Activated CD8-positive, alpha-beta memory T cell treated with anti-CD3 and anti-CD28 coated beads, Interleukin-2, amount 10 ng/mL, durations not matched to agents 7 days and 5 days (primary cell): ENCODE results near the gene SARDH. TPM values are rescaled to one million over a fixed set of nuclear protein-coding genes. Genes with fewer than 3 reads are reported as not detected.

Source experiments
- ATAC-seq: fragments of 150-1000 bp; cut with Tn5 transposase; one replicate; pipeline ENCODE4 v1.10.0; 2021; ENCODE audit warnings: moderate library complexity
- CTCF ChIA-PET: fragments of 350-600 bp; sonication (Branson Sonifier 250); formaldehyde crosslinking; loops from one replicate; lab custom pipeline; 2021; ENCODE audit warnings: antibody characterized with exemption; lab: Charles Lee
- DNase-seq: peaks from one replicate; pipeline ENCODE4 v3.0.0-alpha.2; 2020
- H3K27ac Mint-ChIP-seq: one replicate; pipeline ENCODE4 v1.8.0; 2021; ENCODE audit warnings: mild to moderate bottlenecking, mixed read lengths
- H3K27me3 Mint-ChIP-seq: one replicate; pipeline ENCODE4 v1.8.0; 2021; ENCODE audit warnings: mixed read lengths
- H3K36me3 Mint-ChIP-seq: one replicate; pipeline ENCODE4 v1.8.0; 2021; ENCODE audit warnings: mild to moderate bottlenecking, mixed read lengths
- H3K4me1 Mint-ChIP-seq: one replicate; pipeline ENCODE4 v1.8.0; 2021; ENCODE audit warnings: mixed read lengths
- H3K4me3 Mint-ChIP-seq: one replicate; pipeline ENCODE4 v1.8.0; 2021; ENCODE audit warnings: mild to moderate bottlenecking, moderate library complexity, mixed read lengths
- H3K9me3 Mint-ChIP-seq: one replicate; pipeline ENCODE4 v1.8.0; 2022; ENCODE audit warnings: low read depth, mixed read lengths
- total RNA-seq, 2 experiments: library from RNA; stranded (reverse); gene quantifications; one replicate each; pipeline ENCODE4 v1.2.3, GENCODE V29; 2021

The SARDH gene
- total RNA-seq, 2 experiments from 2014 or later, result 0.38 to 0.56 TPM

DNA sequence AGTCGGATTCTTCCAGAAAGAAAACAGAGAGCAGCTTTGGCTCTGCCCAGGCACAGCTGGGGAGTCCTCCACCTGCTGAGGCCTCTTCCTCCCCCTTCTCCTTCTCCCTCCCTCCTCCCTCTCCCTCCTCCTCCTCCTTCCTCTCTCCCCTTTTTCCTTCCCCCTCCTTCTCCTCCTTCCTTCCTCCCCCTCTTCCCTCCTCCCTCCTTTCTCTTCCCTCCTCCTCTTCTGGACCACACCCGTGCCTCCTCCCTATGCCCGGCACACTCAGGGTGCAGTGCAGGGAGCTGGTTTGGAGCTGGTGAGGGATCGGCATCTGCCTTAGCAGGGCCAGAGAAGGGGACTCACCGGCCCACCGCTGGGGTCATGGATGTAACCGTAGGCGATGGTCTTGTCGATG, 71.8 kb downstream of the SARDH start:
- no peaks in the 10 kb centered on the region for H3K27me3 Mint-ChIP-seq
- no peaks in the 10 kb centered on the region for H3K9me3 Mint-ChIP-seq
- no peak overlapping the region for H3K4me3 Mint-ChIP-seq
- no peak overlapping the region for H3K27ac Mint-ChIP-seq
- no peaks in the 10 kb centered on the region for H3K4me1 Mint-ChIP-seq
- ATAC-seq (no peak), DNase-seq (no peak)
- CTCF ChIA-PET, result no interaction called here
- H3K36me3 Mint-ChIP-seq, result no peaks in the 10 kb centered on the region

DNA sequence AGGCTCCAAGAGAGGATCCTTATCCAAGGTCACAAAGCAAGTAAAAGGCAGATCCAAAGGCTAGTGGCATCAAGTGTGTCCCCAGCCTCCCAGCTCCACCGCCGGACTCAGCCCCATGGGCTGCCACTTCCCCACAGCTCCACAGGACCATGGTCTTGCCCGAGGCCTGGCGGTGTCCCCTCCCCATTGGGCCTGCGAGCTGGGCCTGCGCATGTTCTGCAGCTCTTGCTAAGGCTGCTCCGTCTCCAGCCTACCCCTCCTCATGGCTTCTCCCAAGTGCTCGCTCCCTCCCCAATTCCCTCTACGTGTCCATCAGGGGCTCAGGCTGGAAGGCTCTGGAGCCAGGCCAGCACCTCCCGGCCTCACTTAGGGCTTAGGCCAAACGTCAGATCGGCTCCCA, 72.6 kb downstream of the SARDH start:
- Mint-ChIP-seq H3K4me3 (no peak overlapping the region), H3K27ac (no peak overlapping the region), H3K27me3 (no peaks in the 10 kb centered on the region), H3K9me3 (no peaks in the 10 kb centered on the region), H3K4me1 (no peaks in the 10 kb centered on the region), H3K36me3 (no peaks in the 10 kb centered on the region)
- CTCF ChIA-PET, result no interaction called here
- DNase-seq (no peak), ATAC-seq (no peak)

DNA sequence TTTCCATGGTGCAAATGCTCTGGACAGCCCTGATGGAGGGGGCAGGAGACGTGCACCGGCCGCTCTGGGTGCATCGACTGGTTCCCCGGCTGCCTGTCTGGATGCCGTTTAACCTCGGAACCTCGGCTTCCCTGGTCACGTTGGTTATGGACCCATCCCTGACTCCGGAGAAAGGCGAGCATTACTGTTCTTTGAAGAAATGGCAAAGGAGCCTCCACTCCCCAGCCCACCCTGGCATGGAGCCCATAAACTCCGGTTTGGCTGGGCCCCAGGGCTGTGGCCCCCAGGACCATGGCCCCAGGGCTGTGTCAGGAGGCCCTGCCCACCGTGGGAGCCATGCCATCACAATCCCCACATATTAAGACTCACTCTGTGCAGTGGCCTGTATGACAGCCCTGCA, 73.1 kb downstream of the SARDH start:
- Mint-ChIP-seq H3K9me3 (no peaks in the 10 kb centered on the region), H3K36me3 (no peaks in the 10 kb centered on the region), H3K27ac (no peak overlapping the region), H3K4me3 (no peak overlapping the region), H3K27me3 (peaks cover 3% of the 10 kb centered on the region), H3K4me1 (no peaks in the 10 kb centered on the region)
- DNase-seq (no peak), ATAC-seq (no peak)
- CTCF ChIA-PET, result no interaction called here

DNA sequence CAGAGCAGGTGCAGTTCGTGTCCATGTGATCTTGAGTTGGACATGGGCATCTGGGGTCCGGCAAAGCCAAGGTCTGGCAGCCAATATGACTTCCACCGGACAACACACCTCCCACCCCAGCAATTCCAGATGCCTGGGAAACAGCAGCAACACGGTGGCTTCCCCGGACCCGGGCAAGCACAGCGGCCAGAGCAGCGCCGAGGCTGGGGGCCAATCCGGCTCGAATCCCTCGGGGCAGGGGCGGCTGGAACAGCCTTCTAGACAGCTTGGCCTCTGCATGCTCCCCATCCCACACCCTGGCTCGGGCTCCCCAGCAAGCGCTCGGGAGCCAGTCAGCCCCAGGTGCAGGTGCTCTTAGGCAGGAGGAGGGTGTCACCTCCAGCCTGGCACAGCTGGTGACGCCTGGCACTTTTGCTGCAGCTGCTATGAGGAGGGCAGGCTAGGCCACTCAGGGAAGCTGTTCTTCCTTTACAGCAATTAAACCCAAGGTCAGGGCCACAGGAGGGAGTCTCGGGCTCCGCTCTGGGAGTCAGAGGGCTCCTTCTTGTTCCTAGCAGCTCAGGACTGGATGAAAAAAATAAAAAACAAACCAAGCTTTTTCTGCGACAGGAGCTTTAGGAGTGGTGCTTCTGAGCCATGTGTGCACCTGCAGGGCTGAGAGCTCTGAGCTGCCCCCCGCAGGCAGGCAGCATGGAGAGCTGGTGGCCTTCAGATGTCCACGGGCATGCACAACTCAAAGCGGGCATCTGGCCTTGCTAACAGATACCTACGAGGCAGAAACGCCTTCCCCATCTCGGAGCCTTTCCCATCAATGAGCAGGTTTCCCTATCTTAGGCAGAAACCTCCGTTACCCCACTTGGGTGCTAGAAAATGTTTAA, 73.7 kb downstream of the SARDH start:
- no peaks in the 10 kb centered on the region for H3K4me1 Mint-ChIP-seq
- no peak for DNase-seq
- CTCF ChIA-PET, result interaction anchor here (0.9 kb wide), 1 partner anchor 52 kb away, joined by 3 read pairs; no protein-coding TSS in a partner anchor
- H3K27me3 Mint-ChIP-seq, result peaks cover 7% of the 10 kb centered on the region
- no peak overlapping the region for H3K4me3 Mint-ChIP-seq
- ATAC-seq, result no peak
- no peaks in the 10 kb centered on the region for H3K36me3 Mint-ChIP-seq
- no peaks in the 10 kb centered on the region for H3K9me3 Mint-ChIP-seq
- H3K27ac Mint-ChIP-seq, result no peak overlapping the region

DNA sequence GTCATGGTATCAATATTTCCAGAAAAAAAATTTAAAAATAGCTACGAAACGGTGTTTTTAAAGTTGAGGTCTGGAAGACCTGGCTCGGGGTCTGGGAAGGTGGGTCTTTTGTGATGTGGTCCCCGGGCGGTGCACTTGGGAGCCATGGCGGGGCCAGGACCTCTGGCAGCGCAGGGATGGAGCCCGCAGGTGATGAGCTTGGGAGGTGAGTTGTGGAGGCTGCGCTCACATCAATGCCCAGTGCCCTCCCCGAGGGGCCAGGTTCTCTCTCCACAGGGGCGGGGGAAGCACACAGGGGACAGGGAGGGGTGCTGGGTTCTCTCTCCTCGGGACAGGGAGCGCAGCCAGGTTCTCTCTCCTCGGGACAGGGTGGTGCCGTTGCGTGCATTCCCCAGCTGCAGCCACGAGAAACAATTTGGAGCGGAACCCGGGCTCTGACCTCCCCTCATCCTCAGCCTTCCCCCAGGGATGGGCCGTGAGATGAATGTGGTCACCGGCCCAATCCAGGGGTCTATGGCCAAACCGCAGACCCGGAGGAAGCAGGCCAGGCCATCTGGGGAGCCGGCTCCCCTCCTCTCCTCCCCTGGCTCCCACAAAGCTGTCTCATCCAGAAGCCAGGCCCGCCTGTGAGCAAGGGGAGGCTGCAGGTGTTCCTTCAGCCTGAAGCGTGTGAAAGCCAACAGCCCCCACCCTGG, 76.2 kb downstream of the SARDH start:
- no peaks in the 10 kb centered on the region for H3K36me3 Mint-ChIP-seq
- H3K4me1 Mint-ChIP-seq, result no peaks in the 10 kb centered on the region
- DNase-seq, result no peak
- H3K4me3 Mint-ChIP-seq, result no peak overlapping the region
- peaks cover 29% of the 10 kb centered on the region for H3K27me3 Mint-ChIP-seq
- no peak overlapping the region for H3K27ac Mint-ChIP-seq
- ATAC-seq, result no peak
- no peaks in the 10 kb centered on the region for H3K9me3 Mint-ChIP-seq
- CTCF ChIA-PET, result no interaction called here

DNA sequence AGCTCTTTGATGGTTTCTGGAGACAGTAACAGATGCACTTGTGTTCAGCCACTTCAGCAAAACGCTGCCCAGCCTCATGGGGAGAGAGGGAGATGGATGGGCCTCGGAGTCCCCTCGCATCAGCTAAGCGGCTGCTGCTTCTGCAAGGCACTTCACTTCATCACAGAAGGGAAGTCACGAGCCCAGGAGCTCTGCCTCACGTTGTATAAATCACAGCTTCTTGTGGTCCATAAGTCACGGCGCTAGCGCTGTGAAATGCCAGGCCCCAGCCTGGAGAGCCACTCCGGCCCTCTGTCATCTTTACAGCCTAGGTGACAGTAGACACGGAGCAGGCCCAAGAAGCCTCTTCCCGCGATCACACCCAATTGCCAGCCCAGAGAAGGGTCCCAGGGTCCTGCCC, 78.6 kb downstream of the SARDH start:
- no peak for ATAC-seq
- Mint-ChIP-seq H3K27ac (no peak overlapping the region), H3K36me3 (no peaks in the 10 kb centered on the region), H3K4me3 (no peak overlapping the region), H3K9me3 (no peaks in the 10 kb centered on the region), H3K4me1 (no peaks in the 10 kb centered on the region), H3K27me3 (peaks cover 54% of the 10 kb centered on the region)
- no peak for DNase-seq
- CTCF ChIA-PET, result no interaction called here

DNA sequence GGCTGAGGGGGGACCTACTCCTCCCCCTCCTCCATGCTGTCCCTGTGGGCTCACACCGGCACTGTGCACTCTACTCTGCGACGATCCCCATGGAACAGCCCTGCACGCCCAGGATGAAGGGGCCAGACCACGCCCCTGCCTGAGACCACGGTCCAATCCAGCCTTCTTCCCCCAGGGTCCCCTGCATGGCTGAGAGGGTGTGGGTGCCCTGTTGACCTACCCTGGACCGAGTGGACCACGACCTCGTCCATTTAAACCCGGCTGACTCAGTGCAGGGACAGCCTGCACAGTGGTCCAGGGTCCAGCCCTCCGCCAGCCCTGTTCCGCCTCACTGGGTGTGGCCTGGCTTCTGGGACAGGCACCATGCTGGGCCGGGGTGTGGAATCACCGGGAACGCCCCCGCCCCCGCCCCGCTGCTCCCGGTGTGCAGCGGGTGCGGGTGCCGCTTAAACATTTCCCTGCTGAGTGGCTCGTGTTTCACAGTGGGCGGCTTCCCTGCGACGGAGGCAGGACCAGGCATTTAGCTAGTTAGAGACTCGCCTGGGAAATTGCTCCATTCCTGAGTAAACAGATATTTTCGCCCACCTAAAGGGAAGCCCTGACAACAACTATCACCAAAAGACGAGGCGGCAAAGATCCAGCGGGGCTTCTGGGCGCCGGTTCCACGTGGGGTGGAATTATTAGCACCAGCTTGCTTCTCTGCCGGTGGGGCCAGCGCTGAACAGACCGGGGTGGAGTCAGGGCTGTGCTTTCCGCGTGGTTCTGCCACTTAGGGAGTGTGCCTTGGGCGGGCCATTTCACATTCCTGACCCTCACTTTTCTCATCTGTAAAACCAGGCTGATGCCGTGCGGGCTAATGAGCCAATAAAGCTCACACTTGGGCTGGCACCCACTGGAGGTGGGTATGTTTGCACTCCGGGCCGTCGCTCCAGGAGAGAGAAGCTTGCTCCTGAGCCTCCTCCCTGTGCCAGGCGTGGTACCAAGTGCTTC, 79.4 kb downstream of the SARDH start:
- no peaks in the 10 kb centered on the region for H3K4me1 Mint-ChIP-seq
- peaks cover 55% of the 10 kb centered on the region for H3K27me3 Mint-ChIP-seq
- no peak overlapping the region for H3K27ac Mint-ChIP-seq
- no peak for ATAC-seq
- H3K4me3 Mint-ChIP-seq, result no peak overlapping the region
- CTCF ChIA-PET, result interaction anchor here (0.9 to 1.8 kb wide), 2 partner anchors 18 to 124 kb away, joined by 3 to 4 read pairs; no protein-coding TSS in a partner anchor
- H3K36me3 Mint-ChIP-seq, result no peaks in the 10 kb centered on the region
- no peak for DNase-seq
- no peaks in the 10 kb centered on the region for H3K9me3 Mint-ChIP-seq

DNA sequence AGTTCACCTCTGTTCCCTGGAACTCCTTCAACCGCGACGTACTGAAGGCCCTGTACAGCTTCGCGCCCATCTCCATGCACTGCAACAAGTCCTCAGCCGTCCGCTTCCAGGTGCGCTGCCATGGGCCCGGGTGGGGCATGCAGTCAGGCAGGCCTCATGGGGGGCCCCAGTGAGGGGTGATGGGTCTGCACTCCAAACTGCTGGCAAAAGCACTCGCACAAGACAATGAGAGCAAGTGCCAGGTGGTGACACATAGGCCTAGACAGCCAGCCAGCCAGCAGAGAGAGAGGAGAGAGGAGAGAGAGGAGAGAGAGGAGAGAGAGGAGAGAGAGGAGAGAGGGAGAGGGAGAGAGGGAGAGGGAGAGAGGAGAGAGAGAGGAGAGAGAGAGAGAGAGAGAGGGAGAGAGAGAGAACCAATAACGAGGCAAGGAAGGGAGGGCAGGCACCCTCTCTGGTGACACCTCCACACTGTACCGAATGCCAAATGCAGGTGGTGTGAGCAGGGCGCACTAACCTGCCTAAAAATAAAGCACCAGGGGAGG, 81.0 kb downstream of the SARDH start:
- CTCF ChIA-PET, result interaction anchor here (0.9 to 1.9 kb wide), 6 partner anchors 10 to 125 kb away, joined by 3 to 6 read pairs (median 4); no protein-coding TSS in a partner anchor
- Mint-ChIP-seq H3K4me1 (no peaks in the 10 kb centered on the region), H3K27me3 (peaks cover 60% of the 10 kb centered on the region), H3K9me3 (no peaks in the 10 kb centered on the region), H3K36me3 (no peaks in the 10 kb centered on the region), H3K4me3 (no peak overlapping the region), H3K27ac (no peak overlapping the region)
- no peak for DNase-seq
- no peak for ATAC-seq

DNA sequence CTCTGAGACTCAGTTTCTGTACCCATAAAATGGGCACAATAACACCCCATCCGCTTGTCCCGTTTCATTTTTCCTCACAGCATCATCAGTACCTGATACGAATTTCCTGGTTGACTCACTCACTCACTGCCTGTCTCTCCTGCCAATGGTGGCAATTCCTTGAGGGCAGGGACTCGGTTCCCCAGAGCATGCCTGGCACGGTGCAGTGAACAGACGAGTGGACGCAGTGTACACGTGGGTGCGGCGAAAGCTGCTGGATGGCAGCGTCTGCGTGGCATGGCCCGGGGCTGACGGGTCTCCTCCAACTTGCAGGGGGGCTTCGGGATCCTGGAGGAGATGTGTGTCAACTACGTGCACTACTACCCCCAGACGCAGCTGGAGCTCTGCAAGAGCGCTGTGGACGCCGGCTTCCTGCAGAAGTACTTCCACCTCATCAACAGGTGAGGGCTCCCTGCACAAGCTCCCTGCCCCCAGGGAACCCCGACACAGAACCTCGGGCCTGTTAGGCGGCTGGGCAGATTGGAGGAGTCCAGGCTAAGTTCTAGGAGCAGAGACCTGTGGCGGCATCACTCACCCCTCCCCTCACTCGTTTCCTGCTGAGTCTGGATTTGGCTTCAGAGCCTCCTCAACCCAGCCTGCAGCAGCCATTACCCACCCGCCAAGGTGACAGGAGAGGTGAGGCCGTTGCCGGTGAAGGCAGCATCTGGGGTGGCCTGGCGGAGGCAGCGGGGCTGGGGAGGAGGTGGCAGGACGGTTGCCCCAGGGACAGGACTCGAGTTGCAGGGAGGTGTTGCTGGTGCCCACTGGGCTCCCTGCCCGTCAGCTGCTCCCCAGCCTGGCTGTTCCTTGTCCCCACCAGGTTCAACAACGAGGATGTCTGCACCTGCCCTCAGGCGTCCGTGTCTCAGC, 81.7 kb downstream of the SARDH start:
- Mint-ChIP-seq H3K27me3 (peaks cover 60% of the 10 kb centered on the region), H3K36me3 (no peaks in the 10 kb centered on the region), H3K4me3 (no peak overlapping the region), H3K4me1 (no peaks in the 10 kb centered on the region), H3K9me3 (no peaks in the 10 kb centered on the region), H3K27ac (no peak overlapping the region)
- CTCF ChIA-PET, result interaction anchor here (1.1 to 1.9 kb wide), 5 partner anchors 9 to 126 kb away, joined by 3 to 6 read pairs (median 4); no protein-coding TSS in a partner anchor
- ATAC-seq (peak; percentile 44), DNase-seq (peak; percentile 48)

DNA sequence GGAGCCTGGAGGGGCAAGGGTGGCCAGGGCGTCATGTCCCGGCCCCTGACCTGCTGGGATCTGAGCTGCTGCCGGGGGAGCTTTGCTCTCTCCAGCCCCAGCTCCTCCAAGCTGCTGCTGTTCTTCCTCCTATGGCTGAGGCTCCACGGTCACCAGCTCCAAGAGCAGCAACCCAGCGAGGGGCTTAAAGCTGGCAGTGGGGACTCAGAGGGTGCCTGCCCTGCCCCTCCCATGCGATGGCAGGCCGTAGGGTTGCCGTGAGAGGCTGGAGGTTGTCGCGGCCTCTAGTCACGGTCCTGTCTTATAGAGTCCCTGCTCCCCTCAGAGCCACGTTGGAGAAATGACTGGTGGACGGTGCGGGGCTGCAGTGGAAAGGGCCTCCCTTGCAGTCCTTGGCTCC, 82.5 kb downstream of the SARDH start:
- no peak for ATAC-seq
- H3K27me3 Mint-ChIP-seq, result peaks cover 60% of the 10 kb centered on the region
- no peaks in the 10 kb centered on the region for H3K36me3 Mint-ChIP-seq
- H3K27ac Mint-ChIP-seq, result no peak overlapping the region
- CTCF ChIA-PET, result interaction anchor here (1.1 to 2.2 kb wide), 5 partner anchors 9 to 87 kb away, joined by 3 to 6 read pairs (median 4); no protein-coding TSS in a partner anchor
- H3K4me3 Mint-ChIP-seq, result no peak overlapping the region
- DNase-seq, result no peak
- H3K9me3 Mint-ChIP-seq, result no peaks in the 10 kb centered on the region
- no peaks in the 10 kb centered on the region for H3K4me1 Mint-ChIP-seq

DNA sequence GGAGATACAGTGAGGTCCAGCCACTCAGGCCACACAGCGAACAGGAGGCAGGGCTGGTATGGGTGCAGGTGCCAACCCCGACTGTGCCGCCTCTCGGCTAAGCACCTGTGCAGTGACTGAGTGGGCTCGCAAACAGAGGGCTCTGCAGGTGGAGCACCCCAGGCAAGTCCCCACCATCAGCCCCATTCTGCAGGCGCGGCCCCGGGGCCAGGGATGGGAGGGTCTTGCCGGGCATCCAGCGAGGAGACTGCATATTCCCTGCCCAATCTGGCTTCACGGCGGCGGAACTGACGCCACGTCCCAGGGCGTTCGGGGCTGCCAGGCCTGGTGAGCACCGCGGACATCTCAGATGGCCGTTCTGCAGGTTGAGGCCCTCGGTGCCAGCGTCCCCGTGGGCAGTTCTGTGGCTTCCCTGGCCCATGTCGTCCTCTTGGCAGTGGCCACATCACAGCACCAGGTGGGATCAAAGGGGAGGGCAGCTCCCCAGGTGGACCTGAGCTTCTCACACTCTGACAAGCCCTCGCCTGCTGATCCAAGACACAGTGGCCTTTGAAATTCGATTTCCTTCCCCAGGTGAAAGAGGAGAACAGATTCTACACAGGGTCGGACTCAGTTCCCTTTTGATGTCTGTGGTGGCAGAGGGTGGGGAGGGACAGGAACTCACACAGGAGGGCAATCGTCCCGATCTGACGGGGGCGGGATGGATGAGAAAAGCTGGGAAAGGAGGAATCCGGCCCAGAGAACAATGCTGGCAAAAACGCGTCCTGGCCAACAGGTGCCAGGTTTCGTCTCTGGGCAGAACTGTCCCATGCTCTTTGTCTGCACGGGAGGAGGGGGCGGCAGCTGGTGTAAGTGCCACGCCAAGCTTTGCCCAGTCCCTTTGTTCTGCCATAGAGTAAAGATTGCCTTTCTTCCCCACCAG, 83.2 kb downstream of the SARDH start:
- H3K4me1 Mint-ChIP-seq, result no peaks in the 10 kb centered on the region
- CTCF ChIA-PET, result interaction anchor here (0.5 to 2.2 kb wide), 6 partner anchors 20 to 274 kb away, joined by 3 to 6 read pairs (median 4); no protein-coding TSS in a partner anchor
- no peak for DNase-seq
- no peaks in the 10 kb centered on the region for H3K9me3 Mint-ChIP-seq
- ATAC-seq, result no peak
- H3K27me3 Mint-ChIP-seq, result peaks cover 56% of the 10 kb centered on the region
- no peak overlapping the region for H3K4me3 Mint-ChIP-seq
- no peak overlapping the region for H3K27ac Mint-ChIP-seq
- H3K36me3 Mint-ChIP-seq, result no peaks in the 10 kb centered on the region
